Keratinocyte (primary cell): ENCODE data around the gene OR10C1.

ENCODE experiments used
- EZH2 ChIP-seq: IDR thresholded peaks from one replicate; pipeline ENCODE4 v1.6.1; 2012; ENCODE audit warnings: inconsistent platforms, mild to moderate bottlenecking, low read length, moderate library complexity
- TF ChIP-seq, protein P1 (sequence below), 3 experiments: IDR thresholded peaks in 1 of 3; conservative IDR thresholded peaks in 1 of 3; optimal IDR thresholded peaks in 1 of 3; 2 replicates in 2 of 3; 3 replicates in 1 of 3; pipeline versions ENCODE3 to v1.5.1; 2011; ENCODE audit warnings: low read length in 3 of 3, mild to moderate bottlenecking in 3 of 3, moderate library complexity in 2 of 3, control low read depth in 1 of 3, inconsistent platforms in 1 of 3; ENCODE audit not compliant: insufficient read depth in 2 of 3; ENCODE audit errors: extremely low read depth in 1 of 3

GRCh38 chr6:29486577-29486976 lies 47.5 kb downstream of the OR10C1 start:
- no peak for TF ChIP-seq EZH2
- TF ChIP-seq, protein P1, sequence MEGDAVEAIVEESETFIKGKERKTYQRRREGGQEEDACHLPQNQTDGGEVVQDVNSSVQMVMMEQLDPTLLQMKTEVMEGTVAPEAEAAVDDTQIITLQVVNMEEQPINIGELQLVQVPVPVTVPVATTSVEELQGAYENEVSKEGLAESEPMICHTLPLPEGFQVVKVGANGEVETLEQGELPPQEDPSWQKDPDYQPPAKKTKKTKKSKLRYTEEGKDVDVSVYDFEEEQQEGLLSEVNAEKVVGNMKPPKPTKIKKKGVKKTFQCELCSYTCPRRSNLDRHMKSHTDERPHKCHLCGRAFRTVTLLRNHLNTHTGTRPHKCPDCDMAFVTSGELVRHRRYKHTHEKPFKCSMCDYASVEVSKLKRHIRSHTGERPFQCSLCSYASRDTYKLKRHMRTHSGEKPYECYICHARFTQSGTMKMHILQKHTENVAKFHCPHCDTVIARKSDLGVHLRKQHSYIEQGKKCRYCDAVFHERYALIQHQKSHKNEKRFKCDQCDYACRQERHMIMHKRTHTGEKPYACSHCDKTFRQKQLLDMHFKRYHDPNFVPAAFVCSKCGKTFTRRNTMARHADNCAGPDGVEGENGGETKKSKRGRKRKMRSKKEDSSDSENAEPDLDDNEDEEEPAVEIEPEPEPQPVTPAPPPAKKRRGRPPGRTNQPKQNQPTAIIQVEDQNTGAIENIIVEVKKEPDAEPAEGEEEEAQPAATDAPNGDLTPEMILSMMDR (optimal IDR thresholded peaks at IDR 0.05 in 1 of 3, IDR thresholded peaks at IDR 0.05 in 1 of 3, conservative IDR thresholded peaks at IDR 0.05 in 1 of 3; ENCODE audit: extremely low read depth in 1 of 3, insufficient read depth in 2 of 3, low read length in 3 of 3): no peak
